Stimulated activated CD4-positive, alpha-beta T cell treated with anti-CD3 and anti-CD28 coated beads, TNF-alpha, amount 100 ng/mL, for 1 hour (primary cell): ENCODE measurements around the gene DUOX1.
"Not testable (repeated sequence)": the region's sequence is repeated elsewhere in the genome, so short reads cannot be mapped to it uniquely, and the experiment has no call there.

Source experiments
- DNase-seq, 3 donors: peaks; one replicate each; pipeline ENCODE4 v3.0.0-alpha.2; 2020; ENCODE audit warnings: low read depth in 3 of 3, low spot score in 1 of 3

The DUOX1 gene

GRCh38 chr15:45129651-45130129 lies at the start of gene DUOX1, which contains the start of gene DUOXA1:
Gene DUOX1, plus strand, starts transcription at chr15:45129994. Its CDS starts 1,973 bp downstream, at chr15:45131967.
Gene DUOXA1, minus strand, starts transcription at chr15:45129879. Its CDS starts 6,865 bp downstream, at chr15:45123014.
- no peak for DNase-seq

GRCh38 chr15:45080593-45080992 lies 49.2 kb upstream of the DUOX1 start:
- not testable (repeated sequence) for DNase-seq

GRCh38 chr15:45082412-45082811 lies 47.4 kb upstream of the DUOX1 start:
- DNase-seq: not testable (repeated sequence)

GRCh38 chr15:45083223-45083622 lies 46.6 kb upstream of the DUOX1 start:
- DNase-seq: no peak

- no peak for DNase-seq
These were observed 45.6 kb upstream of the DUOX1 start for GRCh38 chr15:45084163-45084562.

- no peak for DNase-seq
These were observed 42.3 kb upstream of the DUOX1 start for GRCh38 chr15:45087513-45087912.

- no peak for DNase-seq
These were observed 40.7 kb upstream of the DUOX1 start for GRCh38 chr15:45088801-45089711.

- DNase-seq: no peak
These were observed 40.0 kb upstream of the DUOX1 start for GRCh38 chr15:45089712-45090373.

- DNase-seq: no peak
These were observed 38.6 kb upstream of the DUOX1 start for GRCh38 chr15:45091161-45091560.

GRCh38 chr15:45091576-45091975 lies 38.2 kb upstream of the DUOX1 start:
- DNase-seq: no peak

GRCh38 chr15:45093013-45093412 lies 36.8 kb upstream of the DUOX1 start:
- no peak for DNase-seq

- no peak for DNase-seq
These were observed 36.0 kb upstream of the DUOX1 start for GRCh38 chr15:45093622-45094357.

- no peak for DNase-seq
These were observed 35.5 kb upstream of the DUOX1 start for GRCh38 chr15:45094358-45094730.

- DNase-seq: no peak
These were observed 34.1 kb upstream of the DUOX1 start for GRCh38 chr15:45095661-45096060.

- no peak for DNase-seq
These were observed 32.3 kb upstream of the DUOX1 start for GRCh38 chr15:45097466-45097865.

- DNase-seq: no peak
These were observed 30.1 kb upstream of the DUOX1 start for GRCh38 chr15:45099549-45100165.

GRCh38 chr15:45100884-45101625 lies 28.7 kb upstream of the DUOX1 start:
- DNase-seq: no peak

- DNase-seq: no peak
These were observed 28.0 kb upstream of the DUOX1 start for GRCh38 chr15:45101749-45102148.

- no peak for DNase-seq
These were observed 27.6 kb upstream of the DUOX1 start for GRCh38 chr15:45102226-45102625.

GRCh38 chr15:45104170-45104569 lies 25.6 kb upstream of the DUOX1 start:
- DNase-seq: not testable (repeated sequence)
